ENCODE results near the gene SUPT20HL1.
"Not testable (repeated sequence)": the region's sequence is repeated elsewhere in the genome, so short reads cannot be mapped to it uniquely, and the experiment has no call there.

Gene SUPT20HL1

DNA sequence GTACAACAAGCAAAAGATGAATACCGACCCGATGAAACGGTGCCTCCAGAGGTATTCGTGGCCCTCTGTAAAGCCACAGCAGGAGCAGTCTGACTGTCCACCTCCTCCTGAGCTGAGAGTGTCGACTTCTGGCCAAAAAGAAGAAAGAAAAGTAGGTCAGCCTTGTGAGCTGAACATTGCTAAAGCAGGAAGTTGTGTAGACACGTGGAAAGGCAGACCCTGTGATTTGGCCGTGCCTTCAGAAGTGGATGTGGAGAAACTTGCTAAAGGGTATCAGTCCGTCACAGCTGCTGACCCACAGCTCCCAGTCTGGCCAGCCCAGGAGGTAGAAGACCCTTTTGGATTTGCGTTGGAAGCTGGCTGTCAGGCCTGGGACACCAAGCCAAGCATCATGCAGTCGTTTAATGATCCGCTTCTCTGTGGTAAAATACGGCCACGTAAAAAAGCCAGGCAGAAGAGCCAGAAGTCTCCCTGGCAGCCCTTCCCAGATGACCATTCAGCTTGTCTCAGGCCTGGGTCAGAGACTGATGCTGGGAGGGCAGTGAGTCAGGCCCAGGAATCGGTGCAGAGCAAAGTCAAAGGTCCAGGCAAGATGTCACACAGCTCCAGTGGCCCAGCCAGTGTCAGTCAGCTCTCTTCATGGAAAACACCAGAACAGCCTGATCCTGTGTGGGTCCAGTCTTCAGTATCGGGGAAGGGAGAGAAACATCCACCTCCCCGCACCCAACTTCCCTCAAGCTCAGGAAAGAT, 3.2 kb downstream of the SUPT20HL1 start:
- DNase-seq = not testable (repeated sequence)

- no peak for DNase-seq
Observed at GRCh38 chrX:24364326-24364725, 3.9 kb downstream of the SUPT20HL1 start.

DNA sequence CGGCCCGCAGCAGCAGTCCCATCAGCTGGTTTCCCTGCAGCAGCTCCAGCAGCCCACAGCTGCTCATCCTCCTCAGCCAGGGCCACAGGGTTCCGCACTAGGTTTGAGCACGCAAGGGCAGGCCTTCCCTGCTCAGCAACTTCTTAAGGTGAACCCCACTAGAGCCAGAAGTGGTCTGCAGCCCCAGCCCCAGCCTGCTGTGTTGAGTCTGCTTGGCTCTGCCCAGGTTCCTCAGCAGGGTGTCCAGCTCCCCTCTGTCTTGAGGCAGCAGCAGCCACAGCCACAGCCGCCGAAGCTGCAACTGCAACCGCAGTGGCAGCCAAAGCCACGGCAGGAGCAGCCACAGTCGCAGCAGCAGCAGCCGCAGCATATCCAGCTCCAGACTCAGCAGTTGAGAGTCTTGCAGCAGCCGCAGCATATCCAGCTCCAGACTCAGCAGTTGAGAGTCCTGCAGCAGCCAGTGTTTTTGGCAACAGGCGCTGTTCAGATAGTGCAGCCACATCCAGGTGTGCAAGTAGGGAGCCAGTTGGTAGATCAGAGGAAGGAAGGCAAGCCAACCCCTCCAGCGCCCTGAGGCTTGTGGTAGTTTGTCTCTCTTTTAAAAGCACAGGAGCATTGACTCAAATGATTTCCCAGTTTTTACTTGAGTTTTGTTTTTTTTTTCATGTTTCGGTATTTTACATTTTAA, 4.6 kb downstream of the SUPT20HL1 start:
- DNase-seq = no peak

- DNase-seq = not testable (repeated sequence)
Observed at GRCh38 chrX:24366762-24367400, 6.4 kb downstream of the SUPT20HL1 start.

GRCh38 chrX:24369816-24370215, 9.4 kb downstream of the SUPT20HL1 start:
- DNase-seq = no peak

- DNase-seq = peak; percentile 40
Observed at GRCh38 chrX:24371391-24371972, 11.0 kb downstream of the SUPT20HL1 start.

GRCh38 chrX:24372021-24372763, 11.8 kb downstream of the SUPT20HL1 start:
- DNase-seq = no peak

DNA sequence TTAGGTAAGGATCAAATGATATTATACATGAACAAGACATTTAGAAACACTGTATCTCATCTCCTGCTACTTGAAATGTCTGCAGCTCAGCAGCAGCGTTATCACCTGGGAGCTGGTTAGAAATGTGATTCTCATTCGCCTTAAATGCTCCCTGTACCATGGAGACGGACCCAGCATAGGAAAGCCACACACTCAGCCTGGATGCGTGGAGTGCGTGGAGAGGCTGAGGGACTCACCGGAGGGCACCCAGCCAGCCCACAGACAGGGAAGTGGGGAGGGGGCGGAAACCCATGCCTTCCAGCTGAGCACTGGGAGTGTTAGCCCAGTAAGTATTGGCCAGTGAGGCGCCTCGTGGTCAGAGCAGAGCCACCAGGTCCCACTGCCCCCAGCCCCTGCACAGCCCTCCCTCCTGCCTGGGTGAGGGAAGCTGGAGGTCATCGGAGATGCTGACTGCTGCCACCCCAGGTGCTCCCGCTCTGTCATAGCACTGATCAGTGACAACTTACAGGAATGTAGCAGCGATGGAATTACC, 15.2 kb downstream of the SUPT20HL1 start:
- no peak for DNase-seq

- no peak for DNase-seq
Observed at GRCh38 chrX:24376403-24376802, 16.0 kb downstream of the SUPT20HL1 start.

DNA sequence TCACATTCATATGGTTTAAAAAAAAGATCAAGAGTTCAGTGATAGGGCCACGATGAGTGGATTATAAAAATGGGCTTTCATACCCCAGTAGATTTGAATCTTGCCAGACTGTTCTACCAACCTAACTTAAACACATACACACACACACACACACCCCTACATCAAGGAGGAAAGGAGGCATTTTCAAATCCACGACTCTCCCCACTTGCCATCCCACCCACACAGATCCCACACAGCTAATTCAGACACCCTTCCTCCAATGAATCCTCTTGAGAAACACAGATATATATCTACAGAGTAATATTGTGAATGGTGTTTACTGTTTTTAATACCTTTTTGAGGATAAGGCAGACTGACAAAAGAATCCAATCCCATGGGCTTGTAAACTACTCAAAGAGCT, 16.8 kb downstream of the SUPT20HL1 start:
- DNase-seq = no peak

DNA sequence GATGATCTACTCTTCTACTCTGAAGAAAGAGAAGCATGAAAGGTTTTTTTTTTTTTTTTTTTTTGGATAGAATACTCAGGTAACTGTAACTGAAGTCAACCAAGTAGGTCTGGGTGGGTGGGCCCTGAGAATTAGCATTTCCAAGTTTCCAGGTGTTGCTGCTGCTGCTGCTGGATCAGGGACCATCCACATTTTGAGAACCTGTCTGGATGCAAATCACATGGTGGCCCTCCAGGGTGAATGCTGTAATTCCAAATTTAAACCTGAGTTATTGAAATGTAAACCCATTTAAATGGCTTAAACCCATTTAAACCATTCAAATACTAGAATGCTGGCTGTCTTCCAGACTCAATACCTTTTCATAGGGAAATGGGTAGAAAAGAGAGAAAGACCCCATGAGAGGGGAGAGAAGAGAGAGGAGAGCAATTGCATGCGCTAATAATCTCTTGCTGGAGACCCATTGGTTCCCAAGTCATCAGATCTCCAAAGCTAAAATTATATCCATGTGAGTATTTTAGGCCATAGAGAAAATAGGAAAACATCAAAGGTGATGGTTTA, 17.6 kb downstream of the SUPT20HL1 start:
- DNase-seq = no peak

GRCh38 chrX:24378706-24379105, 18.3 kb downstream of the SUPT20HL1 start:
- DNase-seq = no peak

- no peak for DNase-seq
Observed at GRCh38 chrX:24380262-24381187, 20.1 kb downstream of the SUPT20HL1 start.

DNA sequence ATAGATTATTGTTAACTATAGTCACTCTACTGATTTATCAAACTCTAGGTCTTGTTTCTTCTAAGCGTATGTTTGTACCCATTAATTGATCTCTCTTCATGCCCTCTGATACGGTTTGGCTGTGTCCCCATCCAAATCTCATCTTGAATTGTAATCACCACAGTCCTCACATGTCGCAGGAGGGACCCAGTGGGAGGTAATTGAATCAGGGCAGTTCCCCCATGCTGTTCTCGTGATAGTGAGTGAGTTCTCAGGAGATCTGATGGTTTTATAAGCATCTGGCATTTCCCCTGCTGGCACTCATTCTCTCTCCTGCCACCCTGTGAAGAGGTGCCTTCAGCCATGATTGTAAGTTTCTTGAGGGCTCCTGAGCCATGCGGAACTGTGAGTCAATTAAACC, 21.9 kb downstream of the SUPT20HL1 start:
- DNase-seq = not testable (repeated sequence)

- DNase-seq = no peak
Observed at GRCh38 chrX:24387724-24388123, 27.3 kb downstream of the SUPT20HL1 start.

- DNase-seq = no peak
Observed at GRCh38 chrX:24391389-24391788, 30.9 kb downstream of the SUPT20HL1 start.

- DNase-seq = no peak
Observed at GRCh38 chrX:24391843-24392242, 31.4 kb downstream of the SUPT20HL1 start.

DNA sequence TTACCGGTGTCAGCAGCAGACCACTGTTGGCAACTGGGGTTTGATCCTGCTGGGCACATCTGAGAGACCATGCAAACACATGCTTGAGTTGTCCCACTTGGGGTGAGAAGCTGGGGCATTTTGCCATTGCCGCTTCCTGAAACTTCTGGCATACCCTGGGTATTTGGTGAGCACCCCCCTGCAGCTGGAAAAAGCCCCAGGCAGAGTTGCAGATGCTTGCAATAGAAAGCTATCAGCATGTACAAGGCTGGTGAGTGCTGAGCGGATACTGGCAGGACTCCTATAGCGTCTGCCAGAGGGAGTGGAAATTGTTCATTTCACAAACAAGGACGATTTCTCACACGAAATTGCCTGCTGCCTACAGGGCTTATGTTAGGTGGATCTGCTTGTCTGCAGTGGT, 32.3 kb downstream of the SUPT20HL1 start:
- DNase-seq = no peak

- DNase-seq = peak; percentile 36
Observed at GRCh38 chrX:24395775-24396174, 35.3 kb downstream of the SUPT20HL1 start.

GRCh38 chrX:24396236-24396930, 35.9 kb downstream of the SUPT20HL1 start:
- no peak for DNase-seq
